Measurements from ENCODE around the gene LRMDA.

GRCh38 chr10:76354212-76354738 lies 922.9 kb downstream of the LRMDA start:
- TF ChIP-seq, protein P1, sequence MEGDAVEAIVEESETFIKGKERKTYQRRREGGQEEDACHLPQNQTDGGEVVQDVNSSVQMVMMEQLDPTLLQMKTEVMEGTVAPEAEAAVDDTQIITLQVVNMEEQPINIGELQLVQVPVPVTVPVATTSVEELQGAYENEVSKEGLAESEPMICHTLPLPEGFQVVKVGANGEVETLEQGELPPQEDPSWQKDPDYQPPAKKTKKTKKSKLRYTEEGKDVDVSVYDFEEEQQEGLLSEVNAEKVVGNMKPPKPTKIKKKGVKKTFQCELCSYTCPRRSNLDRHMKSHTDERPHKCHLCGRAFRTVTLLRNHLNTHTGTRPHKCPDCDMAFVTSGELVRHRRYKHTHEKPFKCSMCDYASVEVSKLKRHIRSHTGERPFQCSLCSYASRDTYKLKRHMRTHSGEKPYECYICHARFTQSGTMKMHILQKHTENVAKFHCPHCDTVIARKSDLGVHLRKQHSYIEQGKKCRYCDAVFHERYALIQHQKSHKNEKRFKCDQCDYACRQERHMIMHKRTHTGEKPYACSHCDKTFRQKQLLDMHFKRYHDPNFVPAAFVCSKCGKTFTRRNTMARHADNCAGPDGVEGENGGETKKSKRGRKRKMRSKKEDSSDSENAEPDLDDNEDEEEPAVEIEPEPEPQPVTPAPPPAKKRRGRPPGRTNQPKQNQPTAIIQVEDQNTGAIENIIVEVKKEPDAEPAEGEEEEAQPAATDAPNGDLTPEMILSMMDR (conservative IDR thresholded peaks at IDR 0.05; ENCODE audit: low read depth, low read length), result no peak
- TF ChIP-seq EZH2 (IDR thresholded peaks at IDR 0.05; ENCODE audit: borderline replicate concordance, low read depth, low read length, poor library complexity, severe bottlenecking), result no peak
